ENCODE data around the gene GCK. TPM values are rescaled to one million over a fixed set of nuclear protein-coding genes. Genes with fewer than 3 reads are reported as not detected.

Gene GCK
- total and polyA plus RNA-seq, 2 donors (not counting 1 experiment from before 2014, with no cell fraction given) = 0.22 to 0.24 TPM

DNA sequence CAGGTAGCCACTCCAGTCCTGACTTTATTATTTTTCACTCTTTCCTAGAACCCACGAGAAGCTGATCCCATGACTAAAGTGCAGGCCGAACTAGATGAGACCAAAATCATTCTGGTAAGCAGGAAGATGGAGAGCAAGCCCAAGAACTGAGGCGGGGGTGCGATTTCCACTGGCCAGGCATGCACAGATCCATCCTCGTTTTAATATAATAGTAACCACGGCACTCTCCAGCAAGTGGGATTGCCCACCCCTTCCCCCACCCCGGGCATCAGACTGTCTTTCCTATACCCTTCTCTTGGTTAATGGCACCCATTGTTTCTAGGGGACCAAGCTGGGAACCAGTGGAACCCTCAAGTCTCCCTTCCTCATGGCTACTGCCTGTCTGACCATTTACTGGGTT is 18.8 kb upstream of the GCK start:
- Mint-ChIP-seq H3K27ac (no peak overlapping the region), H3K27me3 (no peaks in the 10 kb centered on the region), H3K9me3 (ENCODE audit: insufficient read depth) (no peaks in the 10 kb centered on the region), H3K4me1 (peaks cover 7% of the 10 kb centered on the region), H3K4me3 (no peak overlapping the region)
- TF ChIP-seq, protein P1, sequence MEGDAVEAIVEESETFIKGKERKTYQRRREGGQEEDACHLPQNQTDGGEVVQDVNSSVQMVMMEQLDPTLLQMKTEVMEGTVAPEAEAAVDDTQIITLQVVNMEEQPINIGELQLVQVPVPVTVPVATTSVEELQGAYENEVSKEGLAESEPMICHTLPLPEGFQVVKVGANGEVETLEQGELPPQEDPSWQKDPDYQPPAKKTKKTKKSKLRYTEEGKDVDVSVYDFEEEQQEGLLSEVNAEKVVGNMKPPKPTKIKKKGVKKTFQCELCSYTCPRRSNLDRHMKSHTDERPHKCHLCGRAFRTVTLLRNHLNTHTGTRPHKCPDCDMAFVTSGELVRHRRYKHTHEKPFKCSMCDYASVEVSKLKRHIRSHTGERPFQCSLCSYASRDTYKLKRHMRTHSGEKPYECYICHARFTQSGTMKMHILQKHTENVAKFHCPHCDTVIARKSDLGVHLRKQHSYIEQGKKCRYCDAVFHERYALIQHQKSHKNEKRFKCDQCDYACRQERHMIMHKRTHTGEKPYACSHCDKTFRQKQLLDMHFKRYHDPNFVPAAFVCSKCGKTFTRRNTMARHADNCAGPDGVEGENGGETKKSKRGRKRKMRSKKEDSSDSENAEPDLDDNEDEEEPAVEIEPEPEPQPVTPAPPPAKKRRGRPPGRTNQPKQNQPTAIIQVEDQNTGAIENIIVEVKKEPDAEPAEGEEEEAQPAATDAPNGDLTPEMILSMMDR (IDR thresholded peaks at IDR 0.05) = no peak
- no peak for TF ChIP-seq EZH2 (IDR thresholded peaks at IDR 0.05; ENCODE audit: borderline replicate concordance, insufficient read depth, low read depth, low read length, poor library complexity, severe bottlenecking)
- Histone ChIP-seq H3K9ac (ENCODE audit: low read length) (no peak overlapping the region), H3K27ac (ENCODE audit: low read length in 2 of 2) (no peak overlapping the region), H3K9me3 (ENCODE audit: control extremely low read depth in 1 of 3, control insufficient read depth in 2 of 3, insufficient read depth in 1 of 3, low read length in 2 of 3) (no peaks in the 10 kb centered on the region), H3K4me1 (ENCODE audit: control insufficient read depth in 2 of 2, insufficient read depth in 2 of 2, low read length in 2 of 2) (no peaks in the 10 kb centered on the region), H3K4me3 (ENCODE audit: control extremely low read depth in 1 of 5, extremely low read depth in 1 of 5, insufficient read depth in 1 of 5, low read depth in 2 of 5, low read length in 4 of 5) (no peak overlapping the region), H3K36me3 (replicated peaks in 1 of 2; ENCODE audit: control extremely low read depth in 1 of 2, control insufficient read depth in 1 of 2, extremely low read depth in 1 of 2, insufficient read depth in 2 of 2, low read length in 1 of 2) (peaks cover 4 to 86% of the 10 kb centered on the region in 2 experiments), H4K20me1 (ENCODE audit: control insufficient read depth, insufficient read depth, low read length, poor library complexity, severe bottlenecking) (peaks cover 14% of the 10 kb centered on the region), H3K4me2 (replicated peaks; ENCODE audit: low read depth, low read length, poor library complexity, severe bottlenecking) (no peak overlapping the region), H3K79me2 (ENCODE audit: control insufficient read depth, insufficient read depth, low read length) (peaks cover 25% of the 10 kb centered on the region), H2AFZ (ENCODE audit: insufficient read depth, low read depth, low read length, poor library complexity, severe bottlenecking) (no peak overlapping the region), H3K27me3 (replicated peaks in 1 of 4; ENCODE audit: control extremely low read depth in 1 of 4, control insufficient read depth in 3 of 4, insufficient read depth in 4 of 4, low read length in 3 of 4) (no peaks in the 10 kb centered on the region)
- ChIA-PET CTCF (no interaction called here), POLR2A (interaction anchor here (0.7 kb wide), 1 partner anchor 219 kb away, joined by 3 read pairs; no protein-coding TSS in a partner anchor)
- no peak for ATAC-seq (ENCODE audit: low read depth)
- intact Hi-C loops (cut with micrococcal nuclease) = no loop called here
- WGBS (ENCODE audit: insufficient coverage) = 98% methylated on average over 6 of the region's 7 CpGs
- no peak for DNase-seq

DNA sequence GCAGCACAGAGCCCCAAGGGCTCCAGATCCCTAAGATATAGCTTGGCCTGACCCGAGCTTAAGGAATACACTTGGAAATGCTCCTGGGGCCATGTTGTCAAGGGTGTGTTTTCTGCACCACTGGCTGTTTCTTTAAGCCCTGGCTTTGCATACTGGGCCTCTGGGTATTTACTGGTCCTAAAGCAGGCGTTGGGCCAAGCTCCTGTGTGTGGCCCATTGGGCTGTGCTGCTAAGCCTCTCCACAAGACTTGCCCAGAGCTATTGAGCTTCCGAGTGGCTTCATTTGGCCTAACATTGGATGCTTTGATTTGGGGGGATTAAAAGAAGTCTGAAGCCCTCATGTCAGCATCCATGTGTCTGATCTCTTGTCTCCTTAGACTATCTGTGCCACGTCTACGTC is 16.8 kb upstream of the GCK start:
- Histone ChIP-seq H3K4me2 (replicated peaks; ENCODE audit: low read depth, low read length, poor library complexity, severe bottlenecking) (no peak overlapping the region), H3K9ac (ENCODE audit: low read length) (no peak overlapping the region), H3K79me2 (ENCODE audit: control insufficient read depth, insufficient read depth, low read length) (peaks cover 44% of the 10 kb centered on the region), H2AFZ (ENCODE audit: insufficient read depth, low read depth, low read length, poor library complexity, severe bottlenecking) (no peak overlapping the region), H3K27me3 (replicated peaks in 1 of 4; ENCODE audit: control extremely low read depth in 1 of 4, control insufficient read depth in 3 of 4, insufficient read depth in 4 of 4, low read length in 3 of 4) (no peaks in the 10 kb centered on the region), H3K36me3 (replicated peaks in 1 of 2; ENCODE audit: control extremely low read depth in 1 of 2, control insufficient read depth in 1 of 2, extremely low read depth in 1 of 2, insufficient read depth in 2 of 2, low read length in 1 of 2) (peaks cover 4 to 67% of the 10 kb centered on the region in 2 experiments), H3K27ac (ENCODE audit: low read length in 2 of 2) (no peak overlapping the region), H3K4me3 (ENCODE audit: control extremely low read depth in 1 of 5, extremely low read depth in 1 of 5, insufficient read depth in 1 of 5, low read depth in 2 of 5, low read length in 4 of 5) (no peak overlapping the region), H3K4me1 (ENCODE audit: control insufficient read depth in 2 of 2, insufficient read depth in 2 of 2, low read length in 2 of 2) (peaks cover 7 to 11% of the 10 kb centered on the region in 2 donors), H4K20me1 (ENCODE audit: control insufficient read depth, insufficient read depth, low read length, poor library complexity, severe bottlenecking) (peaks cover 14% of the 10 kb centered on the region), H3K9me3 (ENCODE audit: control extremely low read depth in 1 of 3, control insufficient read depth in 2 of 3, insufficient read depth in 1 of 3, low read length in 2 of 3) (no peaks in the 10 kb centered on the region)
- intact Hi-C loops (cut with micrococcal nuclease) = no loop called here
- ATAC-seq (ENCODE audit: low read depth) (no peak), DNase-seq (no peak)
- Mint-ChIP-seq H3K4me1 (peaks cover 22% of the 10 kb centered on the region), H3K27me3 (no peaks in the 10 kb centered on the region), H3K9me3 (ENCODE audit: insufficient read depth) (no peaks in the 10 kb centered on the region), H3K4me3 (no peak overlapping the region), H3K27ac (no peak overlapping the region)
- CTCF ChIA-PET = no interaction called here
- POLR2A ChIA-PET = no interaction called here
- 94% methylated on average over 5 of the region's 5 CpGs for WGBS (ENCODE audit: insufficient coverage)
- TF ChIP-seq EZH2 (IDR thresholded peaks at IDR 0.05; ENCODE audit: borderline replicate concordance, insufficient read depth, low read depth, low read length, poor library complexity, severe bottlenecking) = no peak
- TF ChIP-seq, protein P1 (IDR thresholded peaks at IDR 0.05) = no peak
